Heart left ventricle (tissue), 16 donors: ENCODE measurements around the gene UCKL1. TPM values are rescaled to one million over a fixed set of nuclear protein-coding genes. Genes with fewer than 3 reads are reported as not detected.
"Not testable (repeated sequence)": the region's sequence is repeated elsewhere in the genome, so short reads cannot be mapped to it uniquely, and the experiment has no call there.

Experiments
- ATAC-seq, 4 donors: fragments of 200-7000 bp; cut with Tn5 transposase; one replicate each; pipeline ENCODE4 v1.9.1; 2020 to 2022; ENCODE audit warnings: moderate library complexity in 4 of 4, mild to moderate bottlenecking in 3 of 4, moderate number of reproducible peaks in 1 of 4
- DNase-seq, 5 donors: peaks; one replicate each; pipeline ENCODE4 v3.0.0-alpha.2; 2020
- H3K27ac ChIP-seq, 12 donors: fragments of 200-600 bp; sonication (generic) in 4 of 12; one replicate each; pipeline versions ENCODE4 v1.5.0 to v1.8.0; 2016 to 2022; ENCODE audit warnings: mild to moderate bottlenecking in 2 of 12
- H3K27me3 ChIP-seq, 9 donors: fragments of 200-600 bp; sonication (generic) in 2 of 9; one replicate each; pipeline versions ENCODE4 v1.5.1 to v1.8.0; 2016 to 2022; ENCODE audit warnings: mild to moderate bottlenecking in 3 of 9
- H3K36me3 ChIP-seq, 9 donors: fragments of 200-600 bp; sonication (generic) in 2 of 9; one replicate each; pipeline versions ENCODE4 v1.5.0 to v1.8.0; 2018 to 2022; ENCODE audit warnings: mild to moderate bottlenecking in 2 of 9
- H3K4me1 ChIP-seq, 12 donors: fragments of 200-600 bp; sonication (generic) in 4 of 12; one replicate each; pipeline versions ENCODE4 v1.5.0 to v1.8.0; 2016 to 2022; ENCODE audit warnings: mild to moderate bottlenecking in 3 of 12
- H3K4me3 ChIP-seq, 12 donors: fragments of 200-600 bp; sonication (generic) in 4 of 12; one replicate each; pipeline versions ENCODE4 v1.5.0 to v1.8.0; 2017 to 2022; ENCODE audit warnings: mild to moderate bottlenecking in 9 of 12, moderate library complexity in 4 of 12
- H3K9me3 ChIP-seq, 12 donors: fragments of 200-600 bp; sonication (generic) in 4 of 12; one replicate each; pipeline versions ENCODE4 v1.5.0 to v1.8.0; 2016 to 2022; ENCODE audit warnings: mild to moderate bottlenecking in 1 of 12
- CTCF ChIP-seq, 12 donors: fragments of 200-600 bp; sonication (generic) in 4 of 12; IDR thresholded peaks; one replicate each; pipeline versions ENCODE4 v1.5.0 to v1.8.0; 2018 to 2022; ENCODE audit warnings: antibody characterized with exemption in 12 of 12, mild to moderate bottlenecking in 5 of 12
- POLR2A ChIP-seq, 2 donors: fragments of 450-650 bp; IDR thresholded peaks; one replicate each; pipeline ENCODE4 v1.6.1; 2017; ENCODE audit warnings: antibody characterized with exemption in 2 of 2, mild to moderate bottlenecking in 2 of 2, moderate library complexity in 2 of 2
- WGBS, 4 donors: extraction: QIAGEN DNeasy Blood & Tissue Kit in 2 of 4; methylation state at CpG; one replicate each; pipeline versions ENCODE4 v1.1.5 to v1.1.7; 2013 to 2018; 5-methylcytosine and 5-hydroxymethylcytosine counted together
- intact Hi-C, 10 donors: fragments of 100-400 bp; cut with DNase I; formaldehyde crosslinking; loops; one replicate each; pipeline versions ENCODE4 v1.11.1 to v1.14.2; 2022
- polyA plus RNA-seq, 2 donors: library from polyadenylated mRNA; stranded (reverse); fragments of 200-250 nt; gene quantifications; one replicate each; pipeline ENCODE4 v1.2.3, GENCODE V29; 2013
- total RNA-seq, 9 donors: library from RNA; depleted of rRNA in 2 of 9; stranded (reverse); fragments of >200 nt in 2 of 9; fragmentation: NEBNext Ultra II Directional in 3 of 9; extraction: Animal tissue kit (Norgen Biotek cat#: 25700) in 3 of 9; gene quantifications; one replicate each; pipeline versions ENCODE4 v1.1.0 to v1.2.4, GENCODE V29; 2016 to 2023
- donor health status: ischemic (EF 13 %, LVEDD 7.1; RV severe dilation, severe dysfunction).
- donor health status: healthy with polysubstance abuse.
- donor health status: DM: no; HTN: yes; CAD: no.
- donor health status: DM: no; HTN: no; CAD: no.
- donor health status: ischemic (EF 25% LVEDD 6.9; RV normal size, moderate dysfunction).
- donor health status: ischemic (EF 25% LVEDD 5.7; RV mildly dilated, moderate dysfunction).
- donor health status: healthy.
- donor health status: DM: yes; HTN: yes; CAD: no.
- donor health status: ischemic (EF 35%, LVEDD 5.7; RV mildly dilated, moderate dysfunction).
- donor health status: nonischemic (EF 11% LVEDD 7.7; RV severe dilation, severe dysfunction).
- donor health status: DM: yes; HTN: yes; CAD: no.
- donor health status: PGD.
- donor health status: ischemic (EF 29% LVEDD 5.4; RV normal size, mild dysfunction).
- donor health status: nonischemic (EF 23%, LVEDD 6.1; RV moderate dilation, normal function).

The UCKL1 gene
- total and polyA plus RNA-seq, 11 donors = 27.7 to 49.7 (median 37.5) TPM

DNA sequence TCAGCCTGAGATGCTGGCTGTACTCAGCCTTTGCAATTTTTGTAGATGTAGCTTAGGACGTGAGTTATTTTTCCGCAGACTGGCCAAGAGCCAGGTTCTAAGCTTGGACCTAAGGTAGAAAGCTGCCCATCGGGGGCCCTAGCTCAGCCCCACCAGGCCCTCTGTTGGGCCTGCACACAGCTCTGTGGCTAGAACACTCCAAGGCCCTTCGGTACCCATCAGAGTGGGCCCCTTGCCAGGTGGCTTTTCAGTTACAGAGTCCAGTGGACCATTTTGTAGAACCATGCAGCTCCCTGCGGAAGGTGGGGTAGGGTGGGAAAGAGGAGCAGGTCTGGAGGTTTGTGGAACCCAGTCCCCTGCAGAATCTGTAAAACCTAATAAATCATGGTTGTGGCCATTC is 22.6 kb downstream of the UCKL1 start:
- TF ChIP-seq POLR2A (IDR thresholded peaks at IDR 0.05) (no peak), CTCF (IDR thresholded peaks at IDR 0.05) (no peak)
- intact Hi-C loops = no loop called here
- ATAC-seq (no peak), DNase-seq (peak in 3 of 5 donors; percentile 20 to 31 (median 24))
- Histone ChIP-seq H3K27me3 (no peaks in the 10 kb centered on the region), H3K4me1 (peaks cover 0 to 16% (median 4%) of the 10 kb centered on the region in 12 donors), H3K36me3 (peaks cover 6 to 90% (median 78%) of the 10 kb centered on the region in 9 donors), H3K9me3 (no peaks in the 10 kb centered on the region), H3K4me3 (no peak overlapping the region), H3K27ac (peak overlapping the region in 1 of 12 donors; percentile 81)
- WGBS, 4 donors = 49 to 70% (median 64%) methylated on average over 4 to 5 of the region's 5 CpGs

- ATAC-seq = no peak
- TF ChIP-seq POLR2A (IDR thresholded peaks at IDR 0.05) (no peak), CTCF (IDR thresholded peaks at IDR 0.05) (no peak)
- Histone ChIP-seq H3K9me3 (no peaks in the 10 kb centered on the region), H3K4me1 (peaks cover 0 to 19% (median 4%) of the 10 kb centered on the region in 12 donors), H3K27me3 (no peaks in the 10 kb centered on the region), H3K36me3 (peaks cover 6 to 94% (median 80%) of the 10 kb centered on the region in 9 donors), H3K27ac (peak overlapping the region in 1 of 12 donors; percentile 81), H3K4me3 (no peak overlapping the region)
- peak in 2 of 5 donors; percentile 23 to 39 for DNase-seq
- 89 to 94% (median 91%) methylated on average over 9 to 17 of the region's 17 CpGs for WGBS, 4 donors
- intact Hi-C loops = no loop called here
These were observed 23.5 kb downstream of the UCKL1 start for GRCh38 chr20:63932606-63933160.

GRCh38 chr20:63931735-63932134 is 24.5 kb downstream of the UCKL1 start:
- peaks cover 0 to 19% (median 4%) of the 10 kb centered on the region in 12 donors for H3K4me1 ChIP-seq
- ATAC-seq (peak in 1 of 4 donors; percentile 3), DNase-seq (peak in 2 of 5 donors; percentile 30 to 40)
- TF ChIP-seq CTCF (IDR thresholded peaks at IDR 0.05) (no peak), POLR2A (IDR thresholded peaks at IDR 0.05) (no peak)
- intact Hi-C loops = no loop called here
- no peaks in the 10 kb centered on the region for H3K9me3 ChIP-seq
- 90 to 94% (median 92%) methylated on average over 18 to 19 of the region's 19 CpGs for WGBS, 4 donors
- H3K27me3 ChIP-seq = no peaks in the 10 kb centered on the region
- H3K4me3 ChIP-seq = no peak overlapping the region
- H3K36me3 ChIP-seq = peaks cover 6 to 95% (median 75%) of the 10 kb centered on the region in 9 donors
- H3K27ac ChIP-seq = peak overlapping the region in 6 of 12 donors; percentile 44 to 81 (median 60)

DNA sequence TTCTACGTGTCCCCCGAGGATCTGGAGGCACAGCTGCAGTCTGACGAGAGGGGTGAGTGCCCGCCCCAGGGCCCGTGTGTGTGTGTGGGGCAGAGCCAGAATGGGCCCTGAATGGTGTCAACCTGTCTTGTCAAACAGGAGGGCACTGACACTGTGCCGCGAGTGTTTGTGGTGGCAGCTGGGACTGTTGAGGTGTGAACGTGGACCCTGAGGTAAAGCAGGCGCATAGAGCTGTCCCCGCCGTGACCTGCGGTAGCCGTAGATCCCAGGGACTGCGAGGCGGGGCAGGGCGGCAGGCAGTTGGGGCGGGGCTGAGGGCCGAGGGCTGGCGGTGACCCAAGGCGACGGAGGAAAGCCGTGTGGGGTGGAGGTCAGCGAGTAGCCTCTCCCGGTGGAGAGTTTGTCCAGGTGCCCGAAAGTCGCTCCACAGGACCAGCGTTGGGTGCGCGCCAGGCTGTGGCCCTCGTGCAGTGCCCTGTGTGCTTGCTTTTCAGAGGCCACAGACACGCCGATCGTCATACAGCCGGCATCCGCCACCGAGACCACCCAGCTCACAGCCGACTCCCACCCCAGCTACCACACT is 25.2 kb downstream of the UCKL1 start:
- WGBS, 4 donors = 49 to 86% (median 62%) methylated on average over 30 to 37 of the region's 37 CpGs
- DNase-seq = peak in 4 of 5 donors; percentile 62 to 91 (median 84)
- H3K9me3 ChIP-seq = no peaks in the 10 kb centered on the region
- no peak overlapping the region for H3K4me3 ChIP-seq
- H3K27me3 ChIP-seq = no peaks in the 10 kb centered on the region
- ATAC-seq = peak; percentile 89 to 92 (median 92)
- peaks cover 6 to 94% (median 77%) of the 10 kb centered on the region in 9 donors for H3K36me3 ChIP-seq
- peaks cover 0 to 19% (median 4%) of the 10 kb centered on the region in 12 donors for H3K4me1 ChIP-seq
- intact Hi-C loops = no loop called here
- TF ChIP-seq CTCF (IDR thresholded peaks at IDR 0.05) (no peak), POLR2A (IDR thresholded peaks at IDR 0.05) (no peak)
- peak overlapping the region in 7 of 12 donors; percentile 13 to 81 (median 60) for H3K27ac ChIP-seq

GRCh38 chr20:63929473-63929883 is 26.7 kb downstream of the UCKL1 start:
- ATAC-seq, H3K27ac ChIP-seq, H3K27me3 ChIP-seq, H3K9me3 ChIP-seq, DNase-seq, H3K4me3 ChIP-seq, intact Hi-C loops: not testable (repeated sequence)
- WGBS, 4 donors = 95 to 97% (median 96%) methylated on average over 19 to 31 of the region's 31 CpGs
- Histone ChIP-seq H3K4me1 (peaks cover 0 to 27% (median 4%) of the 10 kb centered on the region in 12 donors), H3K36me3 (peaks cover 0 to 84% (median 61%) of the 10 kb centered on the region in 9 donors)
